HG02852 (cell line): ENCODE results near the gene NEURL1.
"Not testable (repeated sequence)": the region's sequence is repeated elsewhere in the genome, so short reads cannot be mapped to it uniquely, and the experiment has no call there.

Experiments
- ATAC-seq: cut with Tn5 transposase; IDR thresholded peaks from one replicate; pipeline ENCODE4 v1.9.1; 2021; ENCODE audit warnings: mild to moderate bottlenecking, moderate library complexity; ENCODE audit not compliant: unreplicated experiment

Gene NEURL1

GRCh38 chr10:103513380-103514060 is 20.0 kb downstream of the NEURL1 start:
- no peak for ATAC-seq

GRCh38 chr10:103514244-103514643 is 20.7 kb downstream of the NEURL1 start:
- no peak for ATAC-seq

GRCh38 chr10:103517234-103518085 is 24.0 kb downstream of the NEURL1 start:
- ATAC-seq: no peak

GRCh38 chr10:103519798-103520197 is 26.3 kb downstream of the NEURL1 start:
- no peak for ATAC-seq

- ATAC-seq: not testable (repeated sequence)
Observed at GRCh38 chr10:103522006-103522405, 28.5 kb downstream of the NEURL1 start.

- ATAC-seq: no peak
Observed at GRCh38 chr10:103523683-103524082, 30.2 kb downstream of the NEURL1 start.

- ATAC-seq: no peak
Observed at GRCh38 chr10:103525901-103526300, 32.4 kb downstream of the NEURL1 start.

GRCh38 chr10:103527476-103527875 is 34.0 kb downstream of the NEURL1 start:
- not testable (repeated sequence) for ATAC-seq

GRCh38 chr10:103528549-103528948 is 35.0 kb downstream of the NEURL1 start:
- no peak for ATAC-seq

- no peak for ATAC-seq
Observed at GRCh38 chr10:103529539-103529938, 36.0 kb downstream of the NEURL1 start.

- no peak for ATAC-seq
Observed at GRCh38 chr10:103533827-103534226, 40.3 kb downstream of the NEURL1 start.

GRCh38 chr10:103534621-103535498 is 41.4 kb downstream of the NEURL1 start:
- no peak for ATAC-seq

- no peak for ATAC-seq
Observed at GRCh38 chr10:103535595-103535994, 42.1 kb downstream of the NEURL1 start.

GRCh38 chr10:103539751-103540150 is 46.2 kb downstream of the NEURL1 start:
- ATAC-seq: no peak

- ATAC-seq: no peak
Observed at GRCh38 chr10:103540722-103541121, 47.2 kb downstream of the NEURL1 start.

GRCh38 chr10:103541616-103542015 is 48.1 kb downstream of the NEURL1 start:
- no peak for ATAC-seq

GRCh38 chr10:103542764-103543616 is 49.5 kb downstream of the NEURL1 start:
- no peak for ATAC-seq

- ATAC-seq: no peak
Observed at GRCh38 chr10:103543617-103544525, 50.4 kb downstream of the NEURL1 start.

- ATAC-seq: no peak
Observed at GRCh38 chr10:103544657-103545310, 51.3 kb downstream of the NEURL1 start.
